ENCODE measurements around the gene CNGA2.
"Not testable (repeated sequence)": the region's sequence is repeated elsewhere in the genome, so short reads cannot be mapped to it uniquely, and the experiment has no call there.

CNGA2 gene

GRCh38 chrX:151734446-151734845, at the start of gene CNGA2:
CNGA2 (plus strand) TSS chrX:151734746; CDS start chrX:151738484, 3,738 bp downstream.
- in situ Hi-C loops (cut with HindIII; ENCODE audit: low pct_ligation_motif_present, low pct_unique_long_range_greater_than_20kb, low sequenced_read_pairs) = no loop called here
- DNase-seq = no peak

- in situ Hi-C loops (cut with HindIII; ENCODE audit: low pct_ligation_motif_present, low pct_unique_long_range_greater_than_20kb, low sequenced_read_pairs) = no loop called here
- no peak for DNase-seq
These were observed 46.9 kb upstream of the CNGA2 start for GRCh38 chrX:151687635-151688034.

- no peak for DNase-seq
- in situ Hi-C loops (cut with HindIII; ENCODE audit: low pct_ligation_motif_present, low pct_unique_long_range_greater_than_20kb, low sequenced_read_pairs) = no loop called here
These were observed 45.9 kb upstream of the CNGA2 start for GRCh38 chrX:151688695-151689094.

- no peak for DNase-seq
- in situ Hi-C loops (cut with HindIII; ENCODE audit: low pct_ligation_motif_present, low pct_unique_long_range_greater_than_20kb, low sequenced_read_pairs) = no loop called here
These were observed 41.7 kb upstream of the CNGA2 start for GRCh38 chrX:151692825-151693224.

GRCh38 chrX:151694121-151694520, 40.4 kb upstream of the CNGA2 start:
- in situ Hi-C loops (cut with HindIII; ENCODE audit: low pct_ligation_motif_present, low pct_unique_long_range_greater_than_20kb, low sequenced_read_pairs) = no loop called here
- no peak for DNase-seq

- in situ Hi-C loops (cut with HindIII; ENCODE audit: low pct_ligation_motif_present, low pct_unique_long_range_greater_than_20kb, low sequenced_read_pairs) = no loop called here
- no peak for DNase-seq
These were observed 39.6 kb upstream of the CNGA2 start, which contains the start of gene PRRG3 for GRCh38 chrX:151694661-151695582. PRRG3 (plus strand) TSS chrX:151695458; CDS start chrX:151698815, 3,357 bp downstream.

- DNase-seq = no peak
- in situ Hi-C loops (cut with HindIII; ENCODE audit: low pct_ligation_motif_present, low pct_unique_long_range_greater_than_20kb, low sequenced_read_pairs) = no loop called here
These were observed 38.8 kb upstream of the CNGA2 start for GRCh38 chrX:151695583-151696340.

GRCh38 chrX:151697082-151697481, 37.5 kb upstream of the CNGA2 start:
- in situ Hi-C loops (cut with HindIII; ENCODE audit: low pct_ligation_motif_present, low pct_unique_long_range_greater_than_20kb, low sequenced_read_pairs); DNase-seq: not testable (repeated sequence)

GRCh38 chrX:151697522-151697921, 37.0 kb upstream of the CNGA2 start:
- DNase-seq = no peak
- in situ Hi-C loops (cut with HindIII; ENCODE audit: low pct_ligation_motif_present, low pct_unique_long_range_greater_than_20kb, low sequenced_read_pairs) = no loop called here

- DNase-seq = no peak
- in situ Hi-C loops (cut with HindIII; ENCODE audit: low pct_ligation_motif_present, low pct_unique_long_range_greater_than_20kb, low sequenced_read_pairs) = no loop called here
These were observed 36.1 kb upstream of the CNGA2 start for GRCh38 chrX:151698485-151698884.

GRCh38 chrX:151699746-151700145, 34.8 kb upstream of the CNGA2 start:
- in situ Hi-C loops (cut with HindIII; ENCODE audit: low pct_ligation_motif_present, low pct_unique_long_range_greater_than_20kb, low sequenced_read_pairs) = no loop called here

GRCh38 chrX:151700581-151700980, 34.0 kb upstream of the CNGA2 start:
- no peak for DNase-seq
- in situ Hi-C loops (cut with HindIII; ENCODE audit: low pct_ligation_motif_present, low pct_unique_long_range_greater_than_20kb, low sequenced_read_pairs) = no loop called here

More at GRCh38 chrX:151699746-151700145, 34.8 kb upstream of the CNGA2 start:
- DNase-seq = no peak

GRCh38 chrX:151701071-151701470, 33.5 kb upstream of the CNGA2 start:
- in situ Hi-C loops (cut with HindIII; ENCODE audit: low pct_ligation_motif_present, low pct_unique_long_range_greater_than_20kb, low sequenced_read_pairs) = no loop called here
- no peak for DNase-seq

GRCh38 chrX:151701531-151701930, 33.0 kb upstream of the CNGA2 start:
- in situ Hi-C loops (cut with HindIII; ENCODE audit: low pct_ligation_motif_present, low pct_unique_long_range_greater_than_20kb, low sequenced_read_pairs) = no loop called here
- DNase-seq = no peak

GRCh38 chrX:151702026-151702714, 32.4 kb upstream of the CNGA2 start:
- no peak for DNase-seq
- in situ Hi-C loops (cut with HindIII; ENCODE audit: low pct_ligation_motif_present, low pct_unique_long_range_greater_than_20kb, low sequenced_read_pairs) = no loop called here

GRCh38 chrX:151702741-151703340, 31.7 kb upstream of the CNGA2 start:
- in situ Hi-C loops (cut with HindIII; ENCODE audit: low pct_ligation_motif_present, low pct_unique_long_range_greater_than_20kb, low sequenced_read_pairs) = no loop called here
- no peak for DNase-seq

- in situ Hi-C loops (cut with HindIII; ENCODE audit: low pct_ligation_motif_present, low pct_unique_long_range_greater_than_20kb, low sequenced_read_pairs) = no loop called here
- no peak for DNase-seq
These were observed 31.1 kb upstream of the CNGA2 start for GRCh38 chrX:151703487-151703886.

- DNase-seq = no peak
- in situ Hi-C loops (cut with HindIII; ENCODE audit: low pct_ligation_motif_present, low pct_unique_long_range_greater_than_20kb, low sequenced_read_pairs) = no loop called here
These were observed 30.4 kb upstream of the CNGA2 start for GRCh38 chrX:151704041-151704663.
